SW480 (cell line): ENCODE results near the gene ADARB2.
"Not testable (repeated sequence)": the region's sequence is repeated elsewhere in the genome, so short reads cannot be mapped to it uniquely, and the experiment has no call there.

ENCODE experiments used
- DNase-seq: peaks from one replicate; pipeline ENCODE4 v3.0.0-alpha.2; 2016; ENCODE audit warnings: low spot score

Gene ADARB2

GRCh38 chr10:1255118-1255517, 482.2 kb downstream of the ADARB2 start:
- DNase-seq = no peak

- DNase-seq = peak; percentile 6
Observed at GRCh38 chr10:1253523-1254353, 483.6 kb downstream of the ADARB2 start.

DNA sequence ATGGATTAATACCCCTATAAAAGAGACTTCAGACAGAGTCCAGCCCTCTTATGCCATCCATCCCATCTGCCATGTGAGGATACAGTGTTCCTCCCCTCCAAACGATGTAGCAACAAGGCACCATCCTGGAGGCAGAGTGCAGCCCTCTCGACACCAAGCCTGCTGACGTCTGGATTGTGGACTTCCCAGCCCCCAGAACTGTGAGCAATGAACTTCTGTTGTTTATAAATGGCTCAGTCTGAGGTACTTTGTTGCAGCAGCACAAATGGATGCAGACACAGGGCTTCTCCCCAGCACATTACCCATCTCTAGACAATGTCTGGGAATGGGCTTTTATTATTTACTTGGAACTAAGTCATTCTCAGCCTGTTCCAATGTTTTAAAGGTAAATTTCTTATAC, 485.6 kb downstream of the ADARB2 start:
- no peak for DNase-seq

- no peak for DNase-seq
Observed at GRCh38 chr10:1249142-1249920, 488.0 kb downstream of the ADARB2 start.

- not testable (repeated sequence) for DNase-seq
Observed at GRCh38 chr10:1248262-1248630, 489.1 kb downstream of the ADARB2 start.

- DNase-seq = no peak
Observed at GRCh38 chr10:1247598-1248261, 489.6 kb downstream of the ADARB2 start.

- no peak for DNase-seq
Observed at GRCh38 chr10:1244493-1244892, 492.8 kb downstream of the ADARB2 start.

DNA sequence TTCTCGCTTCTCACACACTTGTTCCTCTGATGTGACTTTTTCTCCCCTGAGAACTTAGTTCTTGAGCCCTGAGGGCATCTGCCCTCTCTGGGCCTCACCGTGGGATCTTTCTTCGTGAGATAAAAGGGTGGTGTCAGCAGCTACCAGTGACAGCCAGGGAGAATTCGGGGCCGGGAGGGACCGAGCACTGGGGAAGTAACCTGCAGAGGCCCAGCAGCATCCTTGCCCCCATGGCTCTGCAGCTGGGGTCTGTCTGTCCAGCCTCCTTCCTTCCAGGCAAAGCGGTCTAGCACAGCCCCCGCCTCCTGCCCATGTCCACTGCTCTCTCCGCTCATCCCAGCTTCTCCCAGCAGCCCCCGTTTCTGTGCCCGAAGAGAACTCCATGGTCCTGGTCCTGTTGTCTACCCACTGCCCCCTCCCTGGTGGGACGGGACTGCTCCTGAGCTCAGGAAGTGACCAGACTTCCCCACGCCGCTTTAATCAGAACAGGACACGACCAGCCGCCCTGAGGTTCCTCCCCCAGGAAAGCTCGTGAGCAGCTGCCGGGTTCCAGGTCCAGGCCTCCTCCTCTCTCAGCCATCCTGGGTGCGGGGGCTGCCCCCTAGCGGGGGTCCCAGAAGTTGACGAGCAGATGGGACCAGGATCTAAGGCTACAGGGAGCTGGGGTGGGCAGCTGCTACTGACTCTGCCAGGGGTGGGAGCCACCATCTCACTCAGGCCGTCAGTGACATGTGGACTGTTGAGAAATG, 493.7 kb downstream of the ADARB2 start:
- no peak for DNase-seq

- no peak for DNase-seq
Observed at GRCh38 chr10:1242975-1243374, 494.4 kb downstream of the ADARB2 start.

DNA sequence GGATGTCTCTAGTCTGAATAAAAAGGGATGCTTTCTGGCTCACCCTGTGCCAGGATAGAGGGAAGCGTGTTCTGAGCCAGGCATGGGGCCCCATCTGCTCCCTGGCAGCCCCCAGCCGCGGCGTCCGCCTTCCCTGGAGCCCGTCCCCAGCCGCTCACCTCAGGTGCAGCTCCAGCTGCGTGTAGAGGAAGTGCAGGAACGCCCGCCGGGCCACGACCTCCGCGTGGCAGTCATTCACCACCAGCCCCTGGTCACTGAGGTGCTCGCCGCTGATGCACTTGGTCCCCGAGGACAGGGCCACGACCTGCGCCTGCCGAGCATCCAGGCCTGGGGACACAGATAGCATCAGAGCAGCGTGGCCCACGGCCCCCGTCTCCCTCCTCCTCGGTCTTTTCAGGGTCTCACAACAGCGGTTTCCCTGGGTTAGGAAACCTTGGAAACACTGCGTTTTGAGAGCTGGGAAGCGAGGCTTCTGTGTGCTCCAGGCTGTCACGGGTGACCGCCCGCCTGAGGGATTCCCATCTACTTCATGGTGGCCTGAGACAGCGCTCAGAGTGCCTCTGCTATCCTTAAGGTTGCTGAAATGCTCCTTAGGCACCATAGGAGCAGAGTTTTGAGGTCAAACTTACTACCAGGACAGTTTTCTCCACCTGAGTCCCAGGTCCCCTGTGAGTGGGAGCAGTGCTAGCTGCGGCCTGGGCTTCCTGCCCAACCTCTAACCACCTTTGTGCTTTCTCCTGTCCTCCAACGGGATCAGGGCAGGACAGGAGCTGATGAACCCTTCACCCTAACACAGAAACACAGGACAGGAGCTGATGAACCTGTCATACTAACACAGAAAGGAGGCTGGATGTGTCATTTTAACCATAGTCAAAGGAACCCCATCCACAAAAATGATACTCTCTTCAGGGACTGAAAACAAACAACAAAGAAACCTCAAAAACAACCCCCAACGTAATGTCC, 495.1 kb downstream of the ADARB2 start:
- no peak for DNase-seq

- no peak for DNase-seq
Observed at GRCh38 chr10:1241322-1241890, 495.9 kb downstream of the ADARB2 start.

GRCh38 chr10:1240341-1240775, 497.0 kb downstream of the ADARB2 start:
- DNase-seq = no peak

- no peak for DNase-seq
Observed at GRCh38 chr10:1233031-1233430, 504.3 kb downstream of the ADARB2 start.

DNA sequence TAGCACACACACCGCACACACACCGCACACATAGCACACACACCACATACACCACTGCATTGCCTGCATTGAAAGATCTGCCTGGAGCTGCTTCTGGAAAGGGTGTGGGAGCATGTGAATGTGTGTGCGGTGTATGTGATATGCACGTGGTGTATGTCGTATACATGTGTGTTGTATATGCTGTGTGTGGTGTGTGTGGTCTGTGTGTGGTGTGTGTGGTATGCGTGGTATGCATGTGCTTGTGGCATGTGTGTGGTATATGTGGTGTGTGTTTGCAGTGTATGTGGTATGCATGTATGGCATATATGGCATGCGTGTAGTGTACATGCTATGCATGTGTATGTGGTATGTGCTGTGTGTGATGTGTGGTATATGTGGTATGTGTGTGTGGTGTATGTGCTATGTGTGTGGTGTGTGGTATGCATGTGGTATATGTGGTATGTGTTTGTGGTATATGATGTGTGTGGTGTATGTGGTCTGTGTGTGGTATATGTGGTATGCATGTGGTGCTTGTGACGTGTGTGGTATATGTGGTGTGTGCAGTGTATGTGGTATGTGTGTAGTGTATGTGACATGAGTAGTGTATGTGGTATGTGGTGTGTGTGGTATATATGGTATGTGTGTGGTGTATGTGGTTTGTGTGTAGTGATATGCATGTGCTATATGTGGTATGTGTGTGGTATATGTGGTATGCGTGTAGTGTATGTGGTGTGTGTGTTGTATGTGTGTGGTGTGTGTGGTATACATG, 505.0 kb downstream of the ADARB2 start:
- DNase-seq = no peak

DNA sequence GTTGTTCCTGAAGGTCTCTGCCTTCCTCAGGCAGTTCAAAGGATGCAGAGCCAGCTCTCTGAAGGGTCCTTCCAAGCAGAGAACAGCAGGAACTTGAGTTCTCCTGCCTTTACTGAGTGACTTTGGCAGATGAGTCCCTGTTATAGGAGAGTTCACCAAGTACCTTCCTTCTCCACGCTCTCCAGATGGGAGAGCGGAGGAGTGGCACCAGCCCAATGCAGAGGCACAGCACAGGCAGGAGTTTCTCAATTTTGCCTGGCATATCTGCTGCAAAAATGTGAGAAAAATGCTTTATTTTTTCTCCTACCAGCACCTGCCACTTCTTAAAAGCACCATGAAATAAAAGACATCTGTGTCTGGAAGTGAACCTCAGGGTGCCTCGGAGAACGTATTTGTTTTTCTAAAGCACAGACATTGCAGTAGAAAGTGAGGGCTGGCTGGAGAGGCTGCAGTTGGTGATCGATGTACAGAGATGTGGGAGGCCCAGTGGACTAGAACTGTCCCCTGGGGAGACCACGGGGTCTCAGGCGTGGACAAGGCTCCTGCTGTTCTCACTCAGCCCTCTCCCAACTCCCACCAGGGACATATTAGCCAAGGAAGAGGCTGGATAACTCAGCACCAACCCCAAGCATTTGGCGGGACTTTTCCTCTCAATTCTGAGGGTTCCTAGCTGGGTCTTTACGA, 506.6 kb downstream of the ADARB2 start:
- no peak for DNase-seq

GRCh38 chr10:1230138-1230537, 507.2 kb downstream of the ADARB2 start:
- DNase-seq = no peak

GRCh38 chr10:1229574-1229973, 507.8 kb downstream of the ADARB2 start:
- no peak for DNase-seq

DNA sequence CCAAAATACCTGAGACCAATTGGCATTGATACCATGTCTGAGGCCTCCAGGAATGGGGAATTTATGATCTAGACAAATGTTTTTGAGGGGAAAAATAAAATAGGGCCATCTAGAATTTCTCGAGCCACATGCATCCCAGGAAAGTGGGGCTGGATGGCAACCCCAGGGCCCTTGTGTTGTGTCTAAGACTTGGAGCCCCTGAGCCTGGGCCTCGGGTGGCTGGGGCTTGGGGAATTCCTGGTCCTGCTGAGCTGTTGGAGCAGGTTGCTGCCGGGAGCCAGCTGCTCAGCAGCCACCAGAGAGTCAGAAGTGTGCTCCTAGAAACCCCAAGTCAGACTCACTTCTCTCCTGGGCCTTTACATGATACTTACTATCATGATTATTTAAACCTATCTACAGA, 508.2 kb downstream of the ADARB2 start:
- DNase-seq = no peak

GRCh38 chr10:1228467-1228975, 508.8 kb downstream of the ADARB2 start:
- DNase-seq = no peak
